Measurements from ENCODE around the gene PIANP.

Gene PIANP

DNA sequence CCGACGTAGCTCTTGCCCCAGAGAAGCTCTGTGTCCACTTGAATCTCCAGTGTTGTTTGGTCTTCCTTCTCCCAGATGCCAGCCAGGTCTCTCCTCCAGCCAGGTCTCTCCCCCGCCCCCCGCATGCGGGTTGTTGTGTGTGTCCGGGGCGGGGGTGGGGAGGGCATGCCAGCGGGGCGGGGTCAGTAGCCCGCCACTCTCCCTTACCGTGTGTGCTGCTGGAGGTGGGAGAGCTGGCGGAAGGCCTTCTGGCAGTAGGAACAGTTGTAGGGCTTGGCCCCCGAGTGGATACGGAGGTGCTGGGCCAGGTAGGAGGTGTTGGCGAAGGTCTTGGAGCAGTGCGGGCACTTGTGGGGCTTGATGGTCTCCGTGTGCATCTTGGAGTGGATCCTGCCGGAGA lies 28.5 kb downstream of the PIANP start:
- H3K36me3 Mint-ChIP-seq: peaks cover 60 to 73% of the 10 kb centered on the region in 2 donors
- ATAC-seq (replicated peaks): no peak
- H3K4me1 Mint-ChIP-seq: no peaks in the 10 kb centered on the region

GRCh38 chr12:6667559-6668210 lies 32.9 kb downstream of the PIANP start:
- Mint-ChIP-seq H3K27me3 (no peaks in the 10 kb centered on the region), H3K36me3 (peaks cover 44 to 58% of the 10 kb centered on the region in 2 donors), H3K4me3 (no peak overlapping the region), H3K9me3 (no peaks in the 10 kb centered on the region), H3K4me1 (peaks cover 6 to 7% of the 10 kb centered on the region in 2 donors), H3K27ac (peak overlapping the region; percentile 68)
- DNase-seq (no peak), ATAC-seq (replicated peaks) (no peak)

More for the DNA sequence above, 28.5 kb downstream of the PIANP start:
- Mint-ChIP-seq H3K4me3 (no peak overlapping the region), H3K27ac (no peak overlapping the region), H3K27me3 (no peaks in the 10 kb centered on the region), H3K9me3 (no peaks in the 10 kb centered on the region)
- no peak for DNase-seq

- no peak for ATAC-seq (replicated peaks)
Measured at GRCh38 chr12:6666211-6666610, 34.4 kb downstream of the PIANP start.

GRCh38 chr12:6664902-6665301 lies 35.7 kb downstream of the PIANP start:
- H3K4me1 Mint-ChIP-seq: peaks cover 14 to 15% of the 10 kb centered on the region in 2 donors
- H3K4me3 Mint-ChIP-seq: no peak overlapping the region
- peak overlapping the region; percentile 56 for H3K27ac Mint-ChIP-seq
- DNase-seq: no peak
- H3K9me3 Mint-ChIP-seq: no peaks in the 10 kb centered on the region
- H3K27me3 Mint-ChIP-seq: no peaks in the 10 kb centered on the region
- no peak for ATAC-seq (replicated peaks)
- H3K36me3 Mint-ChIP-seq: peaks cover 22 to 34% of the 10 kb centered on the region in 2 donors

More at GRCh38 chr12:6666211-6666610, 34.4 kb downstream of the PIANP start:
- Mint-ChIP-seq H3K4me1 (peaks cover 14 to 15% of the 10 kb centered on the region in 2 donors), H3K27me3 (no peaks in the 10 kb centered on the region), H3K36me3 (peaks cover 29 to 44% of the 10 kb centered on the region in 2 donors), H3K4me3 (no peak overlapping the region), H3K9me3 (no peaks in the 10 kb centered on the region), H3K27ac (no peak overlapping the region)
- DNase-seq: no peak

- H3K9me3 Mint-ChIP-seq: no peaks in the 10 kb centered on the region
- H3K27ac Mint-ChIP-seq: peak within 1 kb of the TSS; percentile 92
- ATAC-seq (replicated peaks) (peak; percentile 100), DNase-seq (peak; percentile 96)
- H3K27me3 Mint-ChIP-seq: no peaks in the 10 kb centered on the region
- peaks cover 21 to 32% of the 10 kb centered on the region in 2 donors for H3K36me3 Mint-ChIP-seq
- peak within 1 kb of the TSS; percentile 95 to 96 for H3K4me3 Mint-ChIP-seq
- peaks cover 18 to 25% of the 10 kb centered on the region in 2 donors for H3K4me1 Mint-ChIP-seq
Measured at GRCh38 chr12:6662906-6663742, 37.5 kb downstream of the PIANP start, which contains the start of gene ING4. ING4 (minus strand) TSS chr12:6663119; CDS start chr12:6663101, 18 bp downstream.

DNA sequence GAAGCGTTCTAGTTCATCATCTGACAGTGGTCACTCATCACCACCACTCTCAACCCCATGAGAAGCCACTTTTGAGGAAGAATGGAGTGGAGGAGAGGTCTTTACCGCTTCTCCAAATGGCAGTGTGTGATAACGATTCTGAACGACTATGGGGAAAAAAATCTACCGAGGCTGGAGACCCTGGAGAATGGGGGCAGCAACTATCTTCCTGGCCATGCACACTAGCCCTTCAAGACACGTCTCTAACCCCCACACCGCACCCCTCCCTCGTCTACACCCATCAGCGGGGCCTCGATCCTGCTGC lies 38.1 kb downstream of the PIANP start:
- peak; percentile 33 to 36 for ATAC-seq (replicated peaks)
- Mint-ChIP-seq H3K9me3 (no peaks in the 10 kb centered on the region), H3K27me3 (no peaks in the 10 kb centered on the region), H3K4me1 (peaks cover 18 to 25% of the 10 kb centered on the region in 2 donors), H3K36me3 (peaks cover 16 to 28% of the 10 kb centered on the region in 2 donors), H3K27ac (peak overlapping the region; percentile 92), H3K4me3 (peak overlapping the region; percentile 95 to 96)
- no peak for DNase-seq

DNA sequence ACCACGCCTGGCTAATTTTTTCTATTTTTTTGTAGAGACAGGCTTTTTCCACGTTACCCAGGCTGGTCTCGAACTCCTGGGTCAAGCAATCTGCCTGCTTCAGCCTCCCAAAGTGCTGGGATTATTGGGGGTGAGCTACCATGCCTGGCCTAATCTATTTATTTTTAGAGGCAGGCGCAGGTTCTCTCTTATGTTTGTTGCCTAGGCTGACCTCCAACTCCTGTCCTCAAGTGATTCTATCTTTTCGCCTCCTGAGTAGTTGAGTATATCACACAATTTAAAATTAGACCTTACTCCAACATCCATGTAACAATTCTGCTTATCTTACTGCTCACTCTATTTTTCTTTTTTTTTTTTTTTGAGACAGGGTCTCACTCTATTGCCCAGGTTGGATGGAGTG lies 46.6 kb downstream of the PIANP start:
- Mint-ChIP-seq H3K27me3 (no peaks in the 10 kb centered on the region), H3K4me3 (no peak overlapping the region), H3K4me1 (peaks cover 11 to 17% of the 10 kb centered on the region in 2 donors), H3K36me3 (peaks cover 38 to 48% of the 10 kb centered on the region in 2 donors), H3K9me3 (no peaks in the 10 kb centered on the region), H3K27ac (no peak overlapping the region)
- ATAC-seq (replicated peaks): no peak
- DNase-seq: no peak

DNA sequence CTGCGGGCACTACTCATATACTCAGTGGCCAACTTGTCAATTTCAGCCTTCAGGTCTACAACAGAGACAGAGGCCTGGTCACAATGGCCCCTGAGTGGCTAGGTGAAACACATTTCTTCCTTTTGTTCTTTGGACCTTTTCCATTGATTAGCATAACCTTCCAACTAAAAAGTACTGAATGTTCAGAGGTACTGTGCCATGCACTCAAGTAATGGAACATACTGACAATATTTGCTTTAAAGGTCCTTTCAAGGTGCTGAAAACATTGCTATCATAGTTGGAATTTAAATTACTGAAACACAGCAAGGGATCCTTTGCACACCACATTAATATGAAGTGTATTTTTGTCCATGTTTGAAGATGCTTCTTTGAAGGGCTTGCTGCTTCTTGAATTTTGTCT lies 47.3 kb downstream of the PIANP start:
- Mint-ChIP-seq H3K36me3 (peaks cover 35 to 42% of the 10 kb centered on the region in 2 donors), H3K4me1 (peaks cover 7 to 11% of the 10 kb centered on the region in 2 donors), H3K27me3 (no peaks in the 10 kb centered on the region), H3K4me3 (no peak overlapping the region), H3K9me3 (no peaks in the 10 kb centered on the region), H3K27ac (no peak overlapping the region)
- DNase-seq: no peak
- ATAC-seq (replicated peaks): no peak

DNA sequence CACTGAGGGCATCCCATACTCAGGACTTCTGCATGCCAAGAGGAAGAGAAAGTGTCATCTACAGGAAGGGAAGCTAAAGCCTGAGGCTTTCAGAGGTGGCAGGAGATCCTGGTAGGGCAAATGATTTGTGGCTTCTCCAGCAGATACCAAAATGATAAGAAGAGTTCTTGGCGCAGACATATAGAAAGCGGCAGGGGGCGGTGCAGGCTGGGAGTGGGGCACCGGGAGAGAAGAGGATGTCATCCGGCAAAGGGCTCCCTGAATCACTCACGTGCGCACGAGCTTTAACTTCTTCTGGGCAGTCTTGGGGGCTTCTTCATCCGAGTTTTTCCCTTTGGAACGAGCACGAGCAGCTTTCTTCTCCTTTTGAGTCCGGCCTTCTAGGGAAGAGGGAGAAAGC lies 48.2 kb downstream of the PIANP start:
- Mint-ChIP-seq H3K27me3 (no peaks in the 10 kb centered on the region), H3K36me3 (peaks cover 38 to 42% of the 10 kb centered on the region in 2 donors), H3K4me1 (peaks cover 5 to 16% of the 10 kb centered on the region in 2 donors), H3K4me3 (no peak overlapping the region), H3K27ac (no peak overlapping the region), H3K9me3 (no peaks in the 10 kb centered on the region)
- no peak for ATAC-seq (replicated peaks)
- no peak for DNase-seq

DNA sequence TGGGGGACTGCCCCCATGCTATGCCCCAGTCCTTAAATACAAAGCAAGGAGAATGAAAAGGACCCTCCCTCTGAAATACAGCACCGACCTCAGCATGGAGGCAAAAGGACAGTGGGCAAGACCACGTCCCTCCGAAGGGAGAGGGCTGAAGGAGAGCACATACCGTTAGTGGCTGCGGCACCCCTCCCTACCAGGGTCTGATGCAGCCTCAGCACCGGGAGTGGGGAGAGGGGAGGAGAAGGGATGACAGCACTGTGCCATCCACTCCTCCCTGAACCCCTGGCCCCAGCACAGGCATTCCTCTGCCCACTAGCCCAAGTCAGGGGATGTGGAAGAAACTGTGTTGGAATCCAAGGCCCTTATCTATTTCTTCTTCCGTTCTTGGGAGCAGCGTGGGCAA lies 49.8 kb downstream of the PIANP start:
- H3K36me3 Mint-ChIP-seq: peaks cover 40 to 46% of the 10 kb centered on the region in 2 donors
- H3K9me3 Mint-ChIP-seq: no peaks in the 10 kb centered on the region
- no peak overlapping the region for H3K27ac Mint-ChIP-seq
- H3K4me1 Mint-ChIP-seq: peaks cover 13 to 22% of the 10 kb centered on the region in 2 donors
- no peak overlapping the region for H3K4me3 Mint-ChIP-seq
- H3K27me3 Mint-ChIP-seq: no peaks in the 10 kb centered on the region
- DNase-seq (no peak), ATAC-seq (replicated peaks) (no peak)

DNA sequence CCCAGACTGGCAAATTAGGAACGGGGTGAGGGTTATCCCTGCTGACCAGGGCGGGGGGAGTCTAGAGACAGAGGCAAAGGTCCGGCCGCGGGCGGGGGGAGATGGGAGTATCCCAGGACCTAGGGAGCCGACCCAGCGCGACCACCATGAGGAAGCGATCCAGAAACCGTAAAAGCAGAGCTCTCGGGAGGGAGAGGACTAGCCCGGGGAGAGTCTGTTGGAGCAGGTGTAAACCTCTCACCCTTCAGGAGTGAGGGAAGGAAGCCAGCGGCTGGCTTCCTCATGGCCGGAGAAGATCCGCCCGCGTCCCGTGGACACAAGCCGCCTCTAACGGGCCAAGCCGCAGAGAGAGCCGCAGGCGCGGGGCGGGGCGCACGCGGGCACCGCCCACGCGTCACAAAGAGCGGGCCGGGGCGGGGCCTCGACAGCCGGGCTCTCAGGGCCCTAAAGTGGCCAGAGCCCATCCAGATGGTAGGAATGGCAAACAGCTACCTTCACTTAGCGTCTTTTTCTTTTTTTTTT lies 53.5 kb downstream of the PIANP start, which contains the start of gene ACRBP:
Gene ACRBP (minus strand): TSS at position 350 of the 522 bp plus-strand sequence. CDS start 66 bp downstream, at position 284.
- Mint-ChIP-seq H3K36me3 (peaks cover 29 to 36% of the 10 kb centered on the region in 2 donors), H3K9me3 (peaks cover 2 to 3% of the 10 kb centered on the region in 2 donors), H3K27ac (peak within 1 kb of the TSS; percentile 94), H3K4me3 (peak within 1 kb of the TSS; percentile 85 to 91), H3K4me1 (peaks cover 32 to 43% of the 10 kb centered on the region in 2 donors), H3K27me3 (no peaks in the 10 kb centered on the region)
- DNase-seq (peak; percentile 58), ATAC-seq (replicated peaks) (peak; percentile 51 to 72)

- ATAC-seq (replicated peaks): no peak
- no peak for DNase-seq
- Mint-ChIP-seq H3K36me3 (peaks cover 27 to 33% of the 10 kb centered on the region in 2 donors), H3K9me3 (peaks cover 2 to 3% of the 10 kb centered on the region in 2 donors), H3K4me3 (peak overlapping the region; percentile 85 to 91), H3K27me3 (no peaks in the 10 kb centered on the region), H3K27ac (peak overlapping the region; percentile 94), H3K4me1 (peaks cover 32 to 43% of the 10 kb centered on the region in 2 donors)
Measured at GRCh38 chr12:6646276-6647082, 54.1 kb downstream of the PIANP start.

DNA sequence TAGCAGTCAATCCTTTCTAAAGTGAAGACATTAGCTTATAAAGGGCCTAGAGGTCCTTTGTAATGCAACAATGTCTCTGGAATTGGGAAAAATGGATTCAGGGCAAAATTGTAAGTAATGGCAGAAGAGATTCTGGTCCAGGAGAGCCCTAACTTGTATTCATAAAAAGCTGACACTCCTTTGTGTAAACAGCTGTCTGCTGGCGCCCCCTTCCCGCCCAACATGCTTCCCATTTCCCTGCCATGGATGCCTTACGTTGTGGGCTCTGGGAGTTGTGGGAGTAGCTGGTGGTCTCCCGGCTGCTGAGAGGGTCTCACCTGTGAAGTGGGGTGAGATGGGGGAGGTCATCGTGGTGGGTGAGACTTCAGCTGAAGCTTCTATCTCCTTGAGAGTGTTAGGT lies 55.7 kb downstream of the PIANP start:
- peak overlapping the region; percentile 87 for H3K27ac Mint-ChIP-seq
- no peak for DNase-seq
- peaks cover 35 to 43% of the 10 kb centered on the region in 2 donors for H3K4me1 Mint-ChIP-seq
- H3K4me3 Mint-ChIP-seq: peak overlapping the region; percentile 79
- H3K9me3 Mint-ChIP-seq: peaks cover 2 to 3% of the 10 kb centered on the region in 2 donors
- H3K36me3 Mint-ChIP-seq: peaks cover 17 to 23% of the 10 kb centered on the region in 2 donors
- ATAC-seq (replicated peaks): no peak
- no peaks in the 10 kb centered on the region for H3K27me3 Mint-ChIP-seq

GRCh38 chr12:6644257-6644596 lies 56.4 kb downstream of the PIANP start:
- Mint-ChIP-seq H3K4me1 (peaks cover 39 to 48% of the 10 kb centered on the region in 2 donors), H3K4me3 (peak overlapping the region; percentile 79), H3K9me3 (peaks cover 2 to 3% of the 10 kb centered on the region in 2 donors), H3K27me3 (no peaks in the 10 kb centered on the region), H3K36me3 (peaks cover 14 to 23% of the 10 kb centered on the region in 2 donors), H3K27ac (peak overlapping the region; percentile 87)
- no peak for DNase-seq
- ATAC-seq (replicated peaks): peak; percentile 83 to 84

Measured in stimulated activated naive B cell treated with anti-CD40 and anti-IgM and Interleukin-4, amounts not matched to agents 10 μg/mL and 1 μg/mL and 100 μg/mL, for 72 hours (primary cell).